ENCODE results near the gene NUDT17.

- no peak for TF ChIP-seq CTCF (IDR thresholded peaks at IDR 0.05)
- no peak for TF ChIP-seq POLR2A (IDR thresholded peaks at IDR 0.05)
Measured at GRCh38 chr1:145805057-145805456, 40.4 kb upstream of the NUDT17 start.
